ENCODE results near the gene CBFA2T2.

Gene CBFA2T2

DNA sequence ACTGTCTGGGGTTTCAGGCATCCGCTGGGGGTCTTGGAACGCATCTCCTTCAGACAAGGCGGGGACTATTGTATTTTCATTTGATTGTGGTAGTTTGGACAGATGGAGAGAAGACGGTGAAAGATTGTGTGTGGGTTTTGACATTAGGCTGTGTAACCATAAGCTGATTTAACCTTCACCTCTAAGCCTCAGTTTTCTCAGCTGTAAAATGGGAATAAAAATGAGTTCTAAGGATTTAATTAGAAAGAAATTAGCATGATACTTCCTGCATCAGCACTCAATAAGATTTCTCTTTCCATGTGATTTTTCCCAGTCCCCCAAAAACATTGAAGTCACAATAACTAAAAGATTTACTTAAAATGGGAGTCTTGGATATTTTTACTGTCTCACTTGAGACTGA, 78.1 kb downstream of the CBFA2T2 start:
- H3K79me2 ChIP-seq (ENCODE audit: insufficient read depth, low read length) = peaks cover 7% of the 10 kb centered on the region
- H3K9ac ChIP-seq (ENCODE audit: low read depth, low read length) = no peak overlapping the region
- TF ChIP-seq, protein P1, sequence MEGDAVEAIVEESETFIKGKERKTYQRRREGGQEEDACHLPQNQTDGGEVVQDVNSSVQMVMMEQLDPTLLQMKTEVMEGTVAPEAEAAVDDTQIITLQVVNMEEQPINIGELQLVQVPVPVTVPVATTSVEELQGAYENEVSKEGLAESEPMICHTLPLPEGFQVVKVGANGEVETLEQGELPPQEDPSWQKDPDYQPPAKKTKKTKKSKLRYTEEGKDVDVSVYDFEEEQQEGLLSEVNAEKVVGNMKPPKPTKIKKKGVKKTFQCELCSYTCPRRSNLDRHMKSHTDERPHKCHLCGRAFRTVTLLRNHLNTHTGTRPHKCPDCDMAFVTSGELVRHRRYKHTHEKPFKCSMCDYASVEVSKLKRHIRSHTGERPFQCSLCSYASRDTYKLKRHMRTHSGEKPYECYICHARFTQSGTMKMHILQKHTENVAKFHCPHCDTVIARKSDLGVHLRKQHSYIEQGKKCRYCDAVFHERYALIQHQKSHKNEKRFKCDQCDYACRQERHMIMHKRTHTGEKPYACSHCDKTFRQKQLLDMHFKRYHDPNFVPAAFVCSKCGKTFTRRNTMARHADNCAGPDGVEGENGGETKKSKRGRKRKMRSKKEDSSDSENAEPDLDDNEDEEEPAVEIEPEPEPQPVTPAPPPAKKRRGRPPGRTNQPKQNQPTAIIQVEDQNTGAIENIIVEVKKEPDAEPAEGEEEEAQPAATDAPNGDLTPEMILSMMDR (IDR thresholded peaks at IDR 0.05; ENCODE audit: borderline replicate concordance, extremely low read depth, low read length, poor library complexity, severe bottlenecking) = no peak
- TF ChIP-seq EZH2 (IDR thresholded peaks at IDR 0.05; ENCODE audit: borderline replicate concordance, low read depth, low read length, severe bottlenecking) = no peak
- H2AFZ ChIP-seq (ENCODE audit: low read depth, low read length) = no peak overlapping the region
- H3K4me2 ChIP-seq (ENCODE audit: insufficient read depth, low read length) = no peak overlapping the region
- ATAC-seq (ENCODE audit: insufficient read depth, low read depth) (no peak), DNase-seq (no peak)
- H3K36me3 ChIP-seq (ENCODE audit: insufficient read depth, low read length) = no peaks in the 10 kb centered on the region
- no peak overlapping the region for H3K27ac ChIP-seq (ENCODE audit: low read length)
- H3K4me3 ChIP-seq (ENCODE audit: low read depth in 1 of 2, low read length in 2 of 2) = no peak overlapping the region
- no peaks in the 10 kb centered on the region for H3K27me3 ChIP-seq (ENCODE audit: insufficient read depth, low read length, poor library complexity)
- H4K20me1 ChIP-seq (ENCODE audit: insufficient read depth, low read length) = peaks cover 4% of the 10 kb centered on the region; the same call in 1 of the 2 replicates
- H3K9me3 ChIP-seq (ENCODE audit: insufficient read depth, low read length, severe bottlenecking) = no peaks in the 10 kb centered on the region
- H3K4me1 ChIP-seq (ENCODE audit: insufficient read depth, low read length) = no peaks in the 10 kb centered on the region

DNA sequence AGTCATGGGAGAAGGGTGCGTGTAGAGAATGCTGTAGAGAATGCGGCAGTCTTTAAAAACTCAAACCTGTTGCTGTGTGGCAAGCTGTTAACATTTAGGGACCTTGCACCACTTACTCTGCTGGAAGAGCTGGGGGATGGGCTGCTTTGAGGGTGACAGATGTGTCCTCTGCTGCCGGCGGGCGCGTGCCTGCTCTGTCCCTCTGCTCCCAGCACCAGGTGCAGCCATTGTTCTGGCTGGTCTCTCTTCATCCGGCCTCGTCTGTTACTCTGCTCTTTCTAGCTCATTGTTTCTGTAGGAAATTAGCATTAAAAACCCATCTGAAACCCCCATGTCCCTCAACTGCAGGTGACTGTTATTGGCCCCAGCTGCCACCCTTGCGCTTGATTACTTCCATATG, 78.5 kb downstream of the CBFA2T2 start:
- H3K4me2 ChIP-seq (ENCODE audit: insufficient read depth, low read length) = no peak overlapping the region
- no peaks in the 10 kb centered on the region for H3K36me3 ChIP-seq (ENCODE audit: insufficient read depth, low read length)
- ATAC-seq (ENCODE audit: insufficient read depth, low read depth) (peak; percentile 87), DNase-seq (peak; percentile 58)
- H3K9ac ChIP-seq (ENCODE audit: low read depth, low read length) = no peak overlapping the region
- H3K4me1 ChIP-seq (ENCODE audit: insufficient read depth, low read length) = no peaks in the 10 kb centered on the region
- H3K27ac ChIP-seq (ENCODE audit: low read length) = no peak overlapping the region
- peaks cover 7% of the 10 kb centered on the region for H3K79me2 ChIP-seq (ENCODE audit: insufficient read depth, low read length)
- H2AFZ ChIP-seq (ENCODE audit: low read depth, low read length) = no peak overlapping the region
- H3K9me3 ChIP-seq (ENCODE audit: insufficient read depth, low read length, severe bottlenecking) = no peaks in the 10 kb centered on the region
- peaks cover 4% of the 10 kb centered on the region; the same call in 1 of the 2 replicates for H4K20me1 ChIP-seq (ENCODE audit: insufficient read depth, low read length)
- H3K4me3 ChIP-seq (ENCODE audit: low read depth in 1 of 2, low read length in 2 of 2) = no peak overlapping the region
- TF ChIP-seq EZH2 (IDR thresholded peaks at IDR 0.05; ENCODE audit: borderline replicate concordance, low read depth, low read length, severe bottlenecking) = no peak
- TF ChIP-seq, protein P1 (IDR thresholded peaks at IDR 0.05; ENCODE audit: borderline replicate concordance, extremely low read depth, low read length, poor library complexity, severe bottlenecking) = no peak
- H3K27me3 ChIP-seq (ENCODE audit: insufficient read depth, low read length, poor library complexity) = no peaks in the 10 kb centered on the region

DNA sequence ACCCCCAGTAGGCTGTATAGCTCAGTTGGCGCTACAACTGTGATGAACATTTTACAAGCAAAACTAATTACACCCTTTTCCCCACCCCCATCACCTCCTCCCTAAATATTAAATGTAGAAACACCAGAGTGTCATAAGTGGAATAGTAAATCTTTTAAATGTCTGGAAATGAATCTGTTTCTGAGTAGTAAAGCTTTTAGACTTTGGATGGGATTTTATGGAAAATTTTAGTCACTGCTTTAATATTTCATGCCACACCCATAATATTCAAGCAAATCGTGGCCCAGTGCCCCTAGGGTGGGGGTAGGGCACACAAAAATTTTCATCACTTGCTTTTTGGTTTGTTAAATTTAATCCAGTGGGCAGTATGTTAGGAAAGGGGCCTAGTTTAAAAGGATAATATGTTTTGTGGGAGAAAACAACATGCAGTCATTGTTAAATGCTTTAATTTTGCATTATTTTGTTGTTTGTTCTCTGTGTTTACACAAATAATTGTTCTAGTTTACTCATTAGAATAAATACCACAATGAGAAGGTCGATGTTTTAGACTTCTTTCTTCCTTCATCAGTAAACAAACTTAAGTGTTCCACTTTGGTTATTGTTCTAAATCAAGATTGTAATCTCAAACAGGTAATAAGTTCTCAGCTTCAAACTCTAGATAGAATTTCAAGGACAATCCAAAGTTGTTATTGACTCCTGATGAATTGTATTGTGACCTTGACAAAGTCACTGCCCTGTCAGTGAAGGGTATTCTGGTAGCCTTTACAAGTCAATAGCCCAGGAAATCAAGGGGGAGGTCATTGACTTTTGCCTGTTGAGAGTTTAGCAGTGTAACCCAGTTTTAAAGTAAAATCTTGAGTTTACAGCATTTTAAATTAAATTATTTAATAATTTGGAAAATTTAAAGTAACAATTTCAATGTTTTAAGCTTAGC, 79.2 kb downstream of the CBFA2T2 start:
- Histone ChIP-seq H3K36me3 (ENCODE audit: insufficient read depth, low read length) (no peaks in the 10 kb centered on the region), H2AFZ (ENCODE audit: low read depth, low read length) (no peak overlapping the region), H3K4me2 (ENCODE audit: insufficient read depth, low read length) (no peak overlapping the region), H3K4me1 (ENCODE audit: insufficient read depth, low read length) (no peaks in the 10 kb centered on the region), H3K4me3 (ENCODE audit: low read depth in 1 of 2, low read length in 2 of 2) (no peak overlapping the region), H3K79me2 (ENCODE audit: insufficient read depth, low read length) (peaks cover 7% of the 10 kb centered on the region), H3K9me3 (ENCODE audit: insufficient read depth, low read length, severe bottlenecking) (no peaks in the 10 kb centered on the region), H3K27me3 (ENCODE audit: insufficient read depth, low read length, poor library complexity) (no peaks in the 10 kb centered on the region), H3K27ac (ENCODE audit: low read length) (no peak overlapping the region), H3K9ac (ENCODE audit: low read depth, low read length) (no peak overlapping the region), H4K20me1 (ENCODE audit: insufficient read depth, low read length) (peaks cover 8% of the 10 kb centered on the region; the same call in 1 of the 2 replicates)
- no peak for ATAC-seq (ENCODE audit: insufficient read depth, low read depth)
- no peak for DNase-seq
- TF ChIP-seq, protein P1 (IDR thresholded peaks at IDR 0.05; ENCODE audit: borderline replicate concordance, extremely low read depth, low read length, poor library complexity, severe bottlenecking) = no peak
- TF ChIP-seq EZH2 (IDR thresholded peaks at IDR 0.05; ENCODE audit: borderline replicate concordance, low read depth, low read length, severe bottlenecking) = no peak

Measured in DND-41 (cell line).